ENCODE measurements around the gene PWWP2B.

DNA sequence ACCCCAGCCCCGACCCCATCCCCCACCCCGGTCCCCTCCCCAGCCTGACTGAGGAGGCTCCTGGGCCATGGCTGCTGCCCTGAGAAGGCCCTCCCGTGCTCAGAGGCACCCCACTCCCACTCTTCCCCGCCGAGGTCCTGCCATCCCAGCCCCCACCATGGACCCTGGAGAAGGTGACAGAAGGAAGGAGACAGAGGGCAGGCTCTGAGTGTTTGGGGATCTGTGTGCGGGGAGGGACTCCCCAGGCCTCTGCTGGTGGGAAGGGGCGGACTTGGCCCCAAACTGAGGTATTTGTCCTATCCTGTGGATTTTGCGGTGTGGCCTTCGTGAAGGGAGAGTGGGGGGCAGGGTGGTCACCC, 53.4 kb downstream of the PWWP2B start:
- TF ChIP-seq, protein P1, sequence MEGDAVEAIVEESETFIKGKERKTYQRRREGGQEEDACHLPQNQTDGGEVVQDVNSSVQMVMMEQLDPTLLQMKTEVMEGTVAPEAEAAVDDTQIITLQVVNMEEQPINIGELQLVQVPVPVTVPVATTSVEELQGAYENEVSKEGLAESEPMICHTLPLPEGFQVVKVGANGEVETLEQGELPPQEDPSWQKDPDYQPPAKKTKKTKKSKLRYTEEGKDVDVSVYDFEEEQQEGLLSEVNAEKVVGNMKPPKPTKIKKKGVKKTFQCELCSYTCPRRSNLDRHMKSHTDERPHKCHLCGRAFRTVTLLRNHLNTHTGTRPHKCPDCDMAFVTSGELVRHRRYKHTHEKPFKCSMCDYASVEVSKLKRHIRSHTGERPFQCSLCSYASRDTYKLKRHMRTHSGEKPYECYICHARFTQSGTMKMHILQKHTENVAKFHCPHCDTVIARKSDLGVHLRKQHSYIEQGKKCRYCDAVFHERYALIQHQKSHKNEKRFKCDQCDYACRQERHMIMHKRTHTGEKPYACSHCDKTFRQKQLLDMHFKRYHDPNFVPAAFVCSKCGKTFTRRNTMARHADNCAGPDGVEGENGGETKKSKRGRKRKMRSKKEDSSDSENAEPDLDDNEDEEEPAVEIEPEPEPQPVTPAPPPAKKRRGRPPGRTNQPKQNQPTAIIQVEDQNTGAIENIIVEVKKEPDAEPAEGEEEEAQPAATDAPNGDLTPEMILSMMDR (IDR thresholded peaks at IDR 0.05) = no peak
- no peak for TF ChIP-seq POLR2A (IDR thresholded peaks at IDR 0.05)
